Left lobe of liver (tissue), 2 donors: Measurements from ENCODE around the gene CLEC2L. TPM values are rescaled to one million over a fixed set of nuclear protein-coding genes. Genes with fewer than 3 reads are reported as not detected.

Source experiments
- ATAC-seq: fragments of 200-7000 bp; cut with Tn5 transposase; one replicate; pipeline ENCODE4 v1.9.1; 2020; ENCODE audit warnings: mild to moderate bottlenecking, moderate library complexity
- DNase-seq: peaks from one replicate; pipeline ENCODE4 v3.0.0-alpha.2; 2020; ENCODE audit warnings: low spot score
- total RNA-seq: library from RNA; stranded (reverse); gene quantifications from one replicate; pipeline ENCODE4 v1.2.1, GENCODE V29; 2021
- donor health status: DM: no; HTN: no; CAD: no; lungs with moderate emphysema.
- donor health status: DM: no; HTN: yes; CAD: no.

Gene CLEC2L
- total RNA-seq: not detected

DNA sequence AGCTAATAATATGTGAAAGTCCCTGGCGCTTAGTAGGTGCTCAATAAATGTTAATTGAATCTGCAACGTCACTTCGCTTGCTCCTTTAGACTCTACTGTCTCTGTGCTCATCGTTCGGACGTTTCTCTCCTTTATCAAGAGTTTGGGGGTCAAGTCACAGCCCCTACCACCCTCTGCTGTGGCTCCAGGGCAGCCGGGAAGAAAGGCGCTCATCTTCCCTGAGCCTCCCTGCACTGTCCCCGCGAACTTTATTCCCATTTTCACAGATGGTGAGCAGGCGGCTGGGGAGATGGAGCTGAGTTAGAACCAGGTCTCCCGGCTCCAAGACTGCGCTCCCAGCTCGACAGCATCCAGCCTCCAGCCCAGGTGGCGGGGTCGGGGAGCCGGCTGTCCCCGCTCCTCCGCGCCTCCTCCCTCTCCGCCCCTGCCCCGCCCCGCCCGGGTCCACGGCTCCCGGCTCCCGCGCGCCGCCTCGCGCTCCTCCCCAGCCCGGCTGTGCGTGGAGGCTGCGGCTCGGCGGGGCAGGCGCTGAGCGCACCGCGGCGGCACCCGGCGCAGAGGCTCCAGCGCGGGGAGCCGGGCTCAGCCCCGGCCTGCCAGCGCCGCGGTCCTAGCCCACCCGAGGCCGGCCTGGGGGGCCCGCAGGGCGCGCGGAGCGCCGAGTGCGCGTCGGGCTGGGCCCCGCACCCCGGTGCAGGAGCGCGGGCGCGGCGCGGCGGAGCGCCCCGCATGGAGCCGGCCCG is at the start of gene CLEC2L:
Gene CLEC2L (plus strand): TSS at position 487 of the 743 bp plus-strand sequence. CDS start 243 bp downstream, at position 730.
- peak; percentile 67 for ATAC-seq
- no peak for DNase-seq

DNA sequence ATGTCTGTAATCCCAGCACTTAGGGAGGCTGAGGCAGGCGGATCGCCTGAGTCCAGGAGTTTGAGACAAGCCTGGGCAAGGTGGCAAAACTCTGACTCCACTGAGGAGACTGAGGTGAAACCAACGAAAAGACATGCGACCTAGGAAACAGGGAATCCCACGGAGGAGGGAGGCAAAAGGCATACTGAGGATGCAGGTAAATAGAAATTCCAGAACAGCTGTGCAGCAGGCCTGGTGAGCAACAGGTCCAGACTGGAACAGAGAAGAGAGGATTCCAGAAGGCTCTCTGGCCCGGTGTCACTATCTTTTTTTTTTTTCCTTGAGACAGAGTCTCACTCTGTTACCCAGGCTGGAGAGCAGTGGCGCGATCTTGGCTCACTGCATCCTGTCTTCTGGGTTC is 47.3 kb upstream of the CLEC2L start:
- no peak for ATAC-seq
- no peak for DNase-seq

GRCh38 chr7:139476891-139477290 is 46.6 kb upstream of the CLEC2L start:
- ATAC-seq (no peak), DNase-seq (no peak)

- ATAC-seq: no peak
Observed at GRCh38 chr7:139479620-139480019, 43.9 kb upstream of the CLEC2L start.

DNA sequence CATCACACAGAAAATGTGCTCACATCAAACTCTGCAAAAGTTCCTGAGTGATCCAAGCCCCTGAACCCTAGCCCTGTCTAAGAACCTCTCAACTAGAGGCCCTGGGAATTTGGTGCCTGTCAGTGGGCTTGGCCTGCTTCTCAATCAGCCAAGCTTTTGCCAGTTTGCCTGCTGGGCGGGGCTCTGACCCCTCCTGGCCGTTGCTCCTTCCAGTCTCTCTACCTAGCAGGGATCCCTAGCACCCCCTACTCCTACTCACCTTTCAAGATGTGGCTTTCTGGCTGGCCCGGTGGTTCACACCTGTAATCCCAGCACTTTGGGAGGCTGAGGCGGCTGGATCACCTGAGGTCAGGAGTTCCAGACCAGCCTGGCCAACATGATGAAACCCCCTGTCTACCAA is 42.1 kb upstream of the CLEC2L start:
- DNase-seq (no peak), ATAC-seq (no peak)

More at GRCh38 chr7:139479620-139480019, 43.9 kb upstream of the CLEC2L start:
- DNase-seq: no peak

DNA sequence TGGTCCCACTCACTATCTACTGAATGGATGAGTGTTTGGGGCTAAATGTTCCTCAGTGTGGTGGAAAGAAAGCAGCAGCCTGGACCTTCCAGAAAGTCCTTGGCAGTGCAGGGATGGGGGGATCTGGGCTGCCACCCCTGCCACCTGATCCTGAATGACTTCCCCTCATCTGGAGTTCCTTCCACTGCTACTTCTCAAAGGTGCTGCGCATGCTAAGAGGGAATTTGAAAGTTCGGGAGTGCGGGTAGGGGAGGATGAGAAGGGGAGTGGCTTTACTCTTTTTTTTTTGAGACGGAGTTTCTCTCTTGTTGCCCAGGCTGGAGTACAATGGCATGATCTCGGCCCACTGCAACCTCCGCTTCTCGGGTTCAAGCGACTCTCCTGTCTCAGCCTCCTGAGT is 41.4 kb upstream of the CLEC2L start:
- ATAC-seq: no peak
- no peak for DNase-seq

DNA sequence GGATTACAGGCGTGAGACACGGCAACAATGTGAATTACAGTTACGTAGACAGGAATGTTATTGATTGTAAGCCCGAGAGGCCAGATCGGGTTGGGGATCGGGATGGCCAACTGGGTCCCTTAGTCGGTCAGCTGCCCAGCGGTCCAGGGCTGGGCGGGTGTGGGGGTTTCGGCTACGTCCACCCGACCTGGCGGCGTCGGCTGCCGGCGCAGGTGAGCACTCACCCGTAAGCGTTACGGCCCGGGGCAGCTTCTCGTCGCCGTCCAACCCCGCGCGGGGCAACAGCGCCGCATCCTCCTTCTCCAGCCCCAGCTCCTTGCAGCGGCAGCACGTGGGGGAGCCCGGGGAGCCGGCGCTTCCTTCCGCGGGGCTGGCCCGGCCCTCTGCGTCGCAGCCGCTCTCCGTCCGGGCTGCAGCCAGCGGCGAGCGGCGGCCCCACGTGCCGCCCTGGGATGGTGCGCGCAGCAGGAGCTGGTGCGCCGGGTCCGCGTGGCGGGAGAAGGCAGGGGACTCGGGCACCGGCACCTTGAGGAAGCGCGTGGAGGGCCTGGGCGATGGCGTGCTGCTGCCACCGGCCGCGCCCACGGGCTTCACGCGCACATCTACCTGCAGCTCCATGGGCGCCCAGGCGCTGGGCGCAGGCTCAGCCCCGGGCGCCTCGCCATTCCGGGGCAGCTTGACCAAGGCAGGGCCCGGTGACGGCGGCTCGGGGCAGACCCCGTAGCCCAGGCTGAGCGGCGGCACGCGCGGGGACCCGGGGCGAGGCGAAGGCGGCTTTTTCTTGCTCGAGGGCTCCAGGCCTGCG is 40.6 kb upstream of the CLEC2L start:
- ATAC-seq: peak; percentile 65
- no peak for DNase-seq

- DNase-seq: no peak
- no peak for ATAC-seq
Observed at GRCh38 chr7:139487366-139488080, 36.0 kb upstream of the CLEC2L start.

- DNase-seq (no peak), ATAC-seq (no peak)
Observed at GRCh38 chr7:139488810-139489209, 34.7 kb upstream of the CLEC2L start.

DNA sequence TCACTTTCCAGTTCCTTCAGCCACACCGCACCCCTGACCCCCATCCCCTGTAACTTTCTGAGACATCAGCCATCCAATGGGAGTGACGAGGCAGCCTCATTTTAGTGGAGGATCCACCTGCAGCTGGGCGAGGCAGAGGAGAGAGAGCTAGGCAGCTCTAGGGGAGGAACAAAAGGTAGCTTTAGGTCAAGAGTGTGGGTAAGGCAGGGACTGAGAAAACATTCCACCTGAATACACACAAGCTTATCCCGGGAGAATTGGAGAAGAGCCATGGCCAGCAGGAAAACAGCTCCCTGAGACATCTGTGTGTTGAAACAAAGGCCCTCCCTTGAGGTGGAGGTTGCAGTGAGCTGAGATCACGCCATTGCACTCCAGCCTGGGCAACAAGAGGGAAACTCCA is 33.4 kb upstream of the CLEC2L start:
- ATAC-seq (no peak), DNase-seq (no peak)

- no peak for ATAC-seq
- DNase-seq: no peak
Observed at GRCh38 chr7:139492293-139492692, 31.2 kb upstream of the CLEC2L start.

GRCh38 chr7:139494835-139495579 is 28.5 kb upstream of the CLEC2L start:
- ATAC-seq (no peak), DNase-seq (no peak)

DNA sequence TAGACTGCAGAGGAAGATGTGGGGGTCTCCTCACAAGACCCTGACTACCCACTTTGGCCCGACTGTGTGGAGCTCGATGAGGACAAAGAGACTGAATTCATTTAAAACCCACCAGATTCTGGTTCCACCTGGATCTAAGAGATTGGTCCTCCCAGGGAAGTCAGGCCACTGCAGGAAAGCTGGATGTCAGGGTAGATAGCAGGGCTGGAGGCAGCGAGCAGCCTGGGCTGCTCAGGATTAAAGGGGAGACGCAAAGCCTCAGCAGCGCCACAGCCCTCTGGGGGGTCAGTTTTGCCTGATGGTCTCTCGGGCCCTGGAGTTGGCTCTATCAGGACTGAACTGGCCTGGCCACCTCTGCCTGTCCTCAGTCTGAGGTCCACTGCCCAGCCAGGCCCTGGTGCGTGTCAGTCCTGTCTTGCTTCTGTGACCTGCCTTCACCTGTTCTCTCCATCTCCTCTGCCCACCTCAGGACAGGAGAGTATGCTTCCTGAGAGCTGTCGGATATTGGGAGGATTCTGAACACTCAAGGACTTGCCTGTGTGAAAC is 27.8 kb upstream of the CLEC2L start:
- ATAC-seq (no peak), DNase-seq (no peak)

GRCh38 chr7:139496528-139496927 is 27.0 kb upstream of the CLEC2L start:
- ATAC-seq: no peak
- no peak for DNase-seq

- no peak for DNase-seq
Observed at GRCh38 chr7:139500770-139501138, 22.7 kb upstream of the CLEC2L start.

GRCh38 chr7:139502226-139502625 is 21.3 kb upstream of the CLEC2L start:
- no peak for DNase-seq
- no peak for ATAC-seq

More at GRCh38 chr7:139500770-139501138, 22.7 kb upstream of the CLEC2L start:
- no peak for ATAC-seq

- ATAC-seq: no peak
- DNase-seq: no peak
Observed at GRCh38 chr7:139505563-139505962, 17.9 kb upstream of the CLEC2L start.

DNA sequence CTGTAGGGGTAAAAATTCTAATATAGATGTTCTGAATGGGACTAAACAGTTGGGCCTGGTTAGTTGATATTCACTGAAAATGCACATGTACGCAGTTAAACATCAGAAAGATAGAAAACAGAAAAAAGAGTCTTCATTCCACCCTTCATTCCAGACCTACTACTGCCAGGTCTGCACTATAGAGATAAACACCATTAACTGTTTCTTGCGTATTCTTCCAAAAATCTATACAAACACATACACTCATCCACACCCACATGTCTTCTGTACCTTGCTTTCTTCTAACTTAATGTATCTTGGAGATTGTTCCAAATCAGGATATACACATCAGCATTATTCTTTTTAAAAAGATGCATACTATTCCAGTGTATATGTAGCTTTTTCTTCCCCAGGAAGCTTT is 13.9 kb upstream of the CLEC2L start:
- no peak for ATAC-seq

DNA sequence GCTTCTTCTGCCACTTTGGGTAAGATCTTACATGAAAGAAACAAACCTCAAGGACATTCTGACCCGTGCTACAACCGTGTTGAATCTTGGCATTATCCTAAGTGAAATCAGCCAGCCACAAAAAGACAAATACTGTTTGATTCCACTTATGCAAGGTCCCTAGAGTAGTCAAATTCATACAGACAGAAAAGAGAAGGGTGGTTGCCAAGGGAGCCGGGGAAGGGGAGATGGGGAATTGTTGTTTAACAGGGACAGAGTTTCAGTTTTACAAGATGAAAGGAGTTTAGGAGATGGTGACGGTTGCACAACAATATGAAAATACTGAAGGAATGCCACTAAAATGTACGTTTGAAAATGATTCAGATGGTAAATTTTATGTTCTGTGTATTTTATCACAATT is 12.2 kb upstream of the CLEC2L start:
- no peak for ATAC-seq
- no peak for DNase-seq

More for the DNA sequence above, 13.9 kb upstream of the CLEC2L start:
- DNase-seq: no peak

DNA sequence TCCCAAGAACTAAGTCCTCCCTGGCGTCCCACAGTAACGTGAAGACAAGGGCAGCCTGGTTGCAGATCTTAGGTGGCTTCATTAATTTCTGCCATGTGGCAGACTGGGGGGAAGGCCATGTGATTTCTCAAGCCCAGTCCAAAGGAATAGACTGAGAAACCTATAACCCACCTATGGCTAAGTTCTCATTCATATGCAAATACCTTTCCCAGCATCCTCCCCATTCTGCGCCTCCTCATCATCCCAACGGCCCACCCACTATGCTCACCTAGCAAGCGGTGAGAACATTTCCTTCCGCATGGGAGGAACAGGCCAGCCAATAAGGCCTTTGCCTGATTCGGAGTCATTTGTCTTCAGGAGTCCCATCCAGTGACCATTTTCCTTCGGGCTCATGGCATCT is 8.2 kb upstream of the CLEC2L start:
- no peak for DNase-seq
- ATAC-seq: no peak

DNA sequence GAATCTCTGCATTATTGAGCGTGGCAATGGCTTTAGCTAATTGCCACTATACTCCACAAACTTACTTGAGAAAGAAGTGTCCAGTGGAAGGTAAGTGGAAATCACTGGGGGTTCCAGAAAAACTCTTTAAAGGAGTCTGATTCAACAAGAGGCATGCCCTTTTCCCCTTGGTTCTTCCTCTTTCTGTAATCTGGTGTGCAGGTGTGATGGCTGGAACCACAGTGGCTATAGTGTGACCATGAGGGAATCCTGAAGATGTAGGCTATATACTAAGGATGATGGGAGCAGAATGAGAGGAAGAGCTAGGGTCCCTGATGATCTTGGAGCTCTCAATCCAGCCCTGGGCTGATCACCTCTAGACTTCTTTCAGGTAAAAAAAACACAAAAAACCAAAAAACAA is 2.0 kb upstream of the CLEC2L start:
- DNase-seq (no peak), ATAC-seq (no peak)
